Activated effector memory CD4-positive, alpha-beta T cell treated with Interleukin-2 at 50 U/mL for 16 hours (primary cell): Measurements from ENCODE around the gene KCNQ1OT1.

Source experiments
- DNase-seq: peaks from one replicate; pipeline ENCODE4 v3.0.0-alpha.2; 2020

The KCNQ1OT1 gene

DNA sequence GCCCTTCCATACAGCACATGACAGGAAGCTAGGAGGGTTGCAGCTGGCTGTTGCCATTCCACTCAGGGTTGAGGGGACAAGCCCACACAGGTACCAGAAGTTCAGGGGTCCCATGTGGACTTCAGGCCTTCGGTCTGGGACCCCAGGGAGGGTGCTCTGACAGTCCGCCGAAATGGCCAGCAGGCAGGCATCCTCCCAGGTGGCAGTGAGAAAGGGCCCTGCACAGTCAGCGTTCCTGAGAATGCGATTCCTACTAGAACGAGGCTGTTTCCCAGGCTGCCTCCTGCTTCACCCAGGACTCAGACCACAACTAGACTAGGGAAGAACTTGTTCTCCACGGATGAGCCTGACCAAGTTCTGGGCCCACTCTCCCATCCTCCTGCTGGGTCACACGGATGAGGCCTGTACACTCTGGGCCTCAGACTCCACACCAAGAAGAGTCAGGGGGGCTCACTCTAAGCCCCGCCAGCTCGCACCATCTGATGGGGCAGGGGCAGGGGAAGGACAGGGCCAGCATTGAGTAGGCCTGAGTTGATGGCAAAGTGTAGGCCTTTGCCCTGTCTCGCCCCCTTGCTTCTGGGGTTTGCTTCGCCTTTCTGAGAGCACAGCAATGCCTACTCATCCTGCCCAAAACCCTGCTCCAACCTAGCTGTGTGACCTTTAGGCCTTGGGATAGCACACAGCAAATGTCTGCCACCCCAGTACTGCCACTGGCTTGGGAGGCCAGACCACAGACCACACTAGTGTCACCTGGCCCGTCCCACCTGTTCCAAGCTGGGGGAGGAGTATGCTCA is 14.0 kb downstream of the KCNQ1OT1 start:
- no peak for DNase-seq

DNA sequence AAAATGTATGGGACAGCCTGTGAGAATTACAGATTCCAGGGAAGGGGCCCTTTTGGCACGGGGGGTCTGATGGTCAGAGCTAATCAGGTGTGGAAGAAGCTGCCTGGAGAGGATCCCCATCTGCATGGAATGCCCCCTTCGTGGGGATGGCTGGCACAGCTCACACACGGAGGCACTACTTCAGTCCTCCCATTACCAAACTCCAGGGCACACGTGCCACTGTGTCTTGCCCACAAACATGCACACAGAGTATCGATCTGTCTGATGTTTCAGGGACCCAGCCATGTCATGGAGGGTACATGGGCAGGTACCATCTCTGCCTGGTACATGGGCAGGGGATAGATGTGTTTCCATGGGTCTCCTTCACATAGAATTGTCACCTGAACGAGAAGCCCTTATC is 14.7 kb downstream of the KCNQ1OT1 start:
- no peak for DNase-seq

DNA sequence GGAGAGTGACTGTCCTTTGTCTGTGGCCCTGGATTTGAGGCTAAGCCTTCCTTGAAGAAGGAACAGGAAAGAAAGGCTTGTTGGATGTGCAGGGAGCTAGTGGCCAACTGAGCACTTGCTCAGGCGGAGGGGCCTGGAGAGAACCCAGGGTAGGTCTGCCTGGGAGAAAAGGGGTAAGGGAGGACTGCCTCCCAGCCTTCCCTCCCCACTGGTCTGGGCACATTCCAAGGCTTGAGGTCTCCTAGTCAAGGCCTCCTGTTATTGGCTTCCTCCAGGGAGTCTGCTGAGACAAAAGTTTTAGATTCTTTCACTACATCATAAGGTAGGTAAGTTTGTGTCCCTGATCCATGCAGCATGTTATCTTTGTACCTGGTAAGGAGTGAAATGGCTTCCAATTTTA is 15.2 kb downstream of the KCNQ1OT1 start:
- no peak for DNase-seq

DNA sequence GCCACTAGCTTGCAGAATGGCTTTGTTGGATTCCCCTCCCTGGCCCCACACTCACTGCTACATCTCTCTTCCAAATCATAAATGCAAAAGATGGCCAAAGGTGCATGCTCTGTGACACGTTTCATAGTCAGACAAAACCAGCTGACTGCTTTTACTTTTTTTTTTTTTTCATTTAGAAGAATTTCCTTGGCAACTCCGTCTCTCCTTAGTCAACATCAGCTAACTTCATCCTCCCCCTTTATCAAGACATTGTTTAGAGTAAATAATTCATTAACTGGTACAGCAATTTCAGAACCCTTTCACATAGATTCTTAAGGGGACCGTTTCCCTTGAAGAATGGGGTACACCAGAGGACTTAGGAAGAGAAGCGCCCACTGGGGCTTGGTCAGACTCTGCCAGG is 16.0 kb downstream of the KCNQ1OT1 start:
- no peak for DNase-seq

DNA sequence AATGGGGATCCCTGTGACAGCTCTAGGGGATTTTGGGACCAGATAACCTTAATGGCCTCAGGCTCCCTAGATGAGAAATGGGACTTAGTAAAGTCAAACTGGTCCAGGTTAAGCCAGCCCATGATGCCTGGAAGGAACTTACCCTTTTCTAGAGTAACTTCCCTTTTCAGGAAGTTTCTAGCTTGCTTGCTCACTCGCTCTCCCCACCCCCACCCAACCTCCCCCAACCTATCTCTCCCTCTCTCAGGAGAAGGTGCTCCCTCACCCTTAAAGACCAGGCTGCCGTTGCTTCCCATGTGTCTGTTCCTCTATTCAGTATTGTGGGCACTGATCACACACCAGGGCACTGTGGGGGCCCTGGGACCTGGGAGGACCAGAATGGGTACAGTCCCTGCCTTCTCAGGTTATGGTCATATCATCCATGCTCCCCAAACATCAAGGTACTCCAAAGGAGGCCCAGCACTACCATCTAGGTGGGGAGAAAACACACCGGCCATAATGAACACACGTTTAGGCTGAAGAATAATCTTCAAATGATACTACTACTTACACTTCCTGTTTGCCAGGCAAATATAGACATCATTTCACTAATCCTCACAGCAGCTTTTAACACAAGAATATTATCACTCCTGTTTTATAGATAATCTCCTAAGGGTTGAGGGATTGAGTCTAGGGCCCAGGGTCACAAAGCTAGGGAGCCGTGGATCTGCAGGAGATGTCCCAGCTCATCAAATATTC is 18.2 kb downstream of the KCNQ1OT1 start:
- DNase-seq: no peak

DNA sequence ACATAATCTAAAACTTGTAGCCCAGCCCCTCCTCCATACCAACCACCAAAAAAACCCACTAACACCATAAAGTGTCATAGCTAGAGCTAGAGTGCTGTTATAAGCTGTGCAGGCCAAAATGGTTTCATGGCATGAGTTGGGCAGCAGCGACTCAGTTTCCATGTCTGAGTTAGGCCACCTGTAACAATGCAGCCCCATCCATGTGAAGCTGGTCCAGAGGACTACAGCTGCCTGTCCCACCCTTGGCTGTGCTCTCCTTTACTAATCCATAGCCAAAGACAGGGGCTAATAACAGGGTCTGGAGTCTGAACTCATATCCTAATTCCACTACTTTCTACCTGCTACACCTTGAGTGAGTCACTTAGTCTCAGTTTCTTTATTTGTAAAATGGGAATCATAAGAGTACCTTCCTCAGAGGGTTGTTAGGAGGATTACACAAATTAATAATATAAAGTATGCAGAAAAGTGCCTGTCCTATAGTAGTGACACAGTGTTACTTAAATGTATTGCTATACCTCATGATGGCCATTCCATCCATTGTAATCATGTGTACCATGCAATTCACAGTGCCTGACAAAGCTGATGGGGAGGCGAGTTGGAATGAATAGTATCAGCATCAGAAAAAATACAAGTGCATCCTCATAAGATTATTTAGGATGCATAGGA is 20.6 kb downstream of the KCNQ1OT1 start:
- DNase-seq: no peak

DNA sequence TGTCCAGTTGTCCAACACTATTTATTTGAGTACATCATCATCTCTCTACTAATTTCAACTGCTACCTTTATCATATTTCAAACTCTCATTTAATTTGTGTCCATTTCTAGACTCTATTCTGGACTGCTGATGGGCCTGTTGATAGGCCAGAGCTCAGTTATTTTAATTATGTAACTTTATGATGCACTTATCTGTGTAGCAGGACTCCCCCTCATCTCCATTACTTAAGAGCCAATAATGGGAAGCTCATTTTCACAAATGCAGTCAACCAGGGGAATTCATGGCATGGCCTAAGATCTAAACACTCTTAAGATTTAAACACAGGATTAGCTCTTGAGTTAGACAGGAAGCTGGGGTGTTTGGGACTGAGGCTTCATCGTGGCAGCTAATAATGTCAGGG is 21.4 kb downstream of the KCNQ1OT1 start:
- DNase-seq: no peak

DNA sequence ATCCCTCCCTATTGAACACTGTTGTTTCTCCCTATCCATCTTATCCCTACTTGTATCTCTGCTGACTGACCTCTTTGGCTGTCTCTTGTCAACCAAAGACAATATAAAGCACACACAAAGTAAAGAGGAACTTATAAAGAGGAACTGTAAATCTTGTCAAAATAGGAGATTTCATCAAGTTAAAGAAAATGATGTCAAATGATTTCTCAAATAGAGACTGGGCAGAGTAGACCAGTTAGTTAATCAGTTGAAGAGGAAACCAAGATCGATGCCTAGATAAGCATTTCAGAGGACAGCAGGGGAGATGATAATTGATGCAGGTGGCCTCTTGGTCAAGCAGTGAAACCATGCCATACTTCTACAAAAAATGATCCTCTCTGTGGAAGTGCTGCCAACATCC is 22.7 kb downstream of the KCNQ1OT1 start:
- DNase-seq: no peak

DNA sequence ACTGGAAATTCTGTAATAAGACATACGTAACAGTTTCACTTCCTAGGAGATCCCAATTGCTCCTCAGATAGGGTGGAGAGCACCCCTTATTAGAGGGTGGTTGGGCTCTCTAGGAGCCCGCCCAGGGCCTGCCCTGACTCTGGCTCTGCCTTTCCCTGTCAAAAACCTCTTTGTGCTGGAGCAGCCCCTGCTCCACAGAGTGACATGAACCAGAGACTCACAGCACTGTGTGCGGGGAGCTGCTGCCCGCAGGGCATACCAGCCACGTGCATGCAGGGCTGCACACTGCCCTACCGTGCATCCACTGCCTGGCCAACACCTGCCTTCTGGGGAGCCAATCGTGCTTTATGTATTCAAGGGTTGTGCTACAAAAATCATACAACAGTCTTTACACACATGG is 24.3 kb downstream of the KCNQ1OT1 start:
- DNase-seq: no peak

DNA sequence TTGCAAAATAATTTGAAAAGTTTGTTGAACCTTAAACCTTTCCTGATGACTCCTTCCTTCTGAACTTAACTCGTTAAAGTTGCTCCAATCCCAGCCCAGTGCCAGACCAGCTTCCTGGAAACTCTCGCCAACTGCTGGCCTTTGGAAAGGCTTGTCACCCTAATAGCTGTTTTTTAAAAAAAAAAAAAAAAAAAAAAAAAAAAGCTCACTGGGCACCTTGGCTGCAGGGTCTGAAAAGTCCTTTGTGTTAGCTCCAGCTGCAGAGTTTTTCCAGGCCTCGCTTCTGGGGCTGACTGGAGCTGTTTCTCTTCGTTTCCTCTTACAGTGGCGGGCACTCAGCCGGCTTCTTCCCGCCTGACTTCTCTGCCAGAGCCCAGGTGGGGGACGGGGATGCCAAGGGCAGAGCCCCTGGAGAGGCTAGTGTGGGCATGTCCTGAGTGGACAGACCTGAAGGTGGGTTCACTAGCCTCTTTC is 25.1 kb downstream of the KCNQ1OT1 start:
- DNase-seq: no peak

DNA sequence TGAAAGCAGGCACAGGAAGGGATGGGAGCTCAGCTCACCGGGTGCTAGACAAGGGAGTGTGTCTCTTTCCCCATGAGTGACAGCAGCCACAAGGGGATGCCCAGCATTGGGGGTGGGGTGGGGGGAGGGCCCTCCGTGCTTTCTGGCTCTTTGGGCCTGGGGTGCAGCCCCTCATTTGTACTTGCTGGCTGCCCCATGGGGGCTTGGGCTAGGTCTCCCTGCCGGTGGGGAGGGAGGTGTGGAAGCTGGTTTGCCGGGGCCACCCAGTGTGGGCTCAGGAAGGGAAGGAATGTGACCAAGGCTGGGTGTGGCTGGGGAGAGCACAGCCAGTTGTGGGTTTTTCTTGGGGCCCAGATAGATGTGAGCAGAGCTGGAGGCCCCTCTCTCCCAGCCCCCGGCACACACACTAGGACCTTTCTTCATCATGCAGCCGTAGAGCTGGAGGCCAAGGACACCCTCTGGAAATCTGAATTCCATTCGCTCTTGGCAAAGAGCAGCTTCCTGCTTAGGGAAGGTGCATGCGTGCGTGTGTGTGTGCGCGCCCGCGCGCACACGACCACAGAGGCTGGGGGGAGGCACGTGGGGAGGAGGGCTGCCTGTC is 25.8 kb downstream of the KCNQ1OT1 start:
- DNase-seq: no peak

DNA sequence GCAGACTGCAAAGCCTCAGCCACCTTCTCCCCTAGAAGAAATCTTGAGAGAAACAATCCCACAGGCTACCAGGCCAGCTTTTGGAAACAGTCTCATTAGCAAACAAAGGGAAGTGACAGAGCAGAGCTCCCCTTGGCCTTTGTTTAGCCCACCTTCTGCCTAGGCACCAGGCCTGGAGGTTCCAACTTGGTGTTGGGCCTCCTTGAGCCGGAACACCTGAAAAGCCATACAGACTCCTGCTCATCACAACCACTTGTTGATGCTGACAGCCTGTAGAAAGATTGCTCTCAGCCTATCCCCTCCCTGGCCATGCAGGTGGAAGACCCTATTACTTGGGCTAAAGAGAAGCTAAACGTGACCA is 26.6 kb downstream of the KCNQ1OT1 start:
- no peak for DNase-seq

DNA sequence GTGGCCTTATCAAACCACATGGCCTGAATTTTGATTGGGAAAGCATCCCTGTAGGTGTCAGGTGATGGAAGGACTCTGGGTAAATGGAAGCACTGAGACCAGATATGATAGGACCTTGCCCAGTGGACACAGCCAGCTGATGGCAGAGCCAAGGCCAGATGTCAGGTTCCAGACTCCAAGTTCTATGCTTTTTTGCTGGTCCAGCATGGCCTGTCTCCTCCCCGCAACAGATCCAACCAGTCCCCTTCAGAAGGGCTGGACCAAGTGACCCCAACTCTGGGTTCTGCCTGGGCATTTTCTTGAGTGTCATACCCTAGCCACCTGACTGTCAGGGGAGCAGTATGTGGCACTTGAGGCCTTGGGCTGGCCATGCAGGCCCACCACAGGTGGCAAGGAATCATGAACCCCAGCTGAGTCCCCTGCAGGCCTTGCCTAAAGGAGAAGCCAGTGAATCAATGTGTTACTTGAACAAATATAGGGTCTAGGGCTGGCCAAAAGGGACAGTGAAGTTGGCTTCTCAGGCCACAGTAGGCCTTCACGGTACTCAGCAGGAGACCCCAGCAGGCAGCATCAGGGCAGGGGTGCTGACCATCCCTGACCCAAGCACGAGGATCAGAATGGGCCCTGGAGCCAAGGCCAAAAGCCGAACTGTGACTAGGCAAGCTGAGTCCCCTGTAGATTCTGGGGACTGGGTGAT is 27.1 kb downstream of the KCNQ1OT1 start:
- DNase-seq: no peak

DNA sequence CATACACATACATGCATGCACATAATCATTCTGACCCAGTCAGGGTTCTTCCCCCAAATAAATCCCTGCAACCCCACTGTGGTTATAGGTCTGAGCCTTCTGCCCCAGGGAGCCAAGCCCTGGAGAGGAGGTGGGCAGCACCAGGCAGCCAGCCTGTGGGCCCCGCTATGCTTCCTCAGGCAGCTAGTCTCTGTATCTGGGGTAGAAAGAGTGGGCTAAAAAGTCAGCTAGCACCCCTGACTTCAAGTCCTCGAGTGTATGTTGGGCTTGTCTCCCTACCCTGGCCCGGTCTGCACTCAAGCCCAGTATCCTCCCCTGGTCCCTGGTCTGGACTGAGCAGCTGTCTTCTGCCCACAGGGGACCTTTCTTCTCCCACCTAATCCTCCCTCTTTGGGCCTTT is 28.0 kb downstream of the KCNQ1OT1 start:
- DNase-seq: no peak

DNA sequence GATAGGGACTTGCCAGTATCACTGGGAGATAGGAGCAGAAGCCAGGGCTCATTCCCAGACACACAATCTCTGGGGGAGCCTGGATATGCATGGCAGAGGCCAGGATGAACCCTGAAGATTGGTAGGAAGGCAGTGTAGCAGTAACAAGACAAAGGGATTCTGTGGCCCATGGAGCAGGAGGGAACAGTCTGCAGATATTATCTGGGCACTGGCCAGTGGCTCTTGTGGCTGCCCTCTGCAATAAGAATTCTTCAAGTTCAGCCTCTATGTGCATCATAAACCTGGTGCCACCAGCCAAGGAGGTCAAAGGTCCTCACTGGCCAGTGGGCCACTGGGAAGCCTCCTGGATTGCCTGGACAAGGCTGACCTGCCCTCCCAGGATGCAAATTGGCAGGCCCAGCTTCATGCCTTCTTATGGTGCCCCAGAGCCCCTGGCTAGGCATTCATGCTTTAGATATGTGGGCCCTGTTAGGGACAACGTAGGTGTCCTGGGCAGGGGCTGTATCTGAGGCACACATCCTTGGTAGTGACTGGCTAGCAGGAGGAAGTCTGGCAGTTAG is 29.2 kb downstream of the KCNQ1OT1 start:
- DNase-seq: no peak

DNA sequence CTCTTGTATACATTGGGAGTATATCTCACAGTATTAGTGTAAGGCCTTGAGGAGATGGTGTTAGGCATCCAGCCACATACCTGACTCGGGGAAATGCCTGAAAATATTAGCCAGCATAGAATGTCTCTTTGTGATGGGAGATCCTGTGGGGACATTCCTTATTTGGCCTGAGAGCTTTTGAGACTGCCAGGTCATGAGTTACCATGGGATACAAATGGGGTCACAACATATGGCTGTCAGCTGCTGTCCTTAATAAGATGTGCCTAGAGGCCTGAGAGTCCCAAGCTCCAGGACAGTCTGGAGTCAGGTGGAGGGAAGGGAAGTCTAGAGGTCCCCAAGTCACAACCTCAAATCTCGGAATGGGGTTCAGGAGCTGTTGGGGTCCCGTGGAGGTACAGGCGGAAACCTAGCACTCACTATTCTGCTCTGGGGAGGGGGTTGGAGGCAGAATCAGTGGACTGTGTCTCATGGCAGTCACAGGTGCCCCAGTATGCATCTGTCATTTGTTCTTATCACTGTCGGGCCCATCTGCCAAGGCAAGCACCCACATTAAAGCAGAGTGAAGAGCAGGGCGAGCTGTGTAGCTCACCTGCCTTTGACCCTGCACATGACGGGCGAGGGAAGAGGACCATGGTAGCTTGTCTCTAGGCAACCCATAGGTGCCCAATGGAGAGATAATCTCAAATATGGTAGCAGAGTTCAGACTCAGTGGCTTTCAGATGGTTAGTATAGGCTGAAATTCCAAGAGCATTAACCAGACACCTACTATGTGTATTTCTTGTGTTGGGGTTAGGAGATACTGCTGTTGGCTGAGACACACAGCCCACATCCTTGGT is 29.9 kb downstream of the KCNQ1OT1 start:
- DNase-seq: no peak

DNA sequence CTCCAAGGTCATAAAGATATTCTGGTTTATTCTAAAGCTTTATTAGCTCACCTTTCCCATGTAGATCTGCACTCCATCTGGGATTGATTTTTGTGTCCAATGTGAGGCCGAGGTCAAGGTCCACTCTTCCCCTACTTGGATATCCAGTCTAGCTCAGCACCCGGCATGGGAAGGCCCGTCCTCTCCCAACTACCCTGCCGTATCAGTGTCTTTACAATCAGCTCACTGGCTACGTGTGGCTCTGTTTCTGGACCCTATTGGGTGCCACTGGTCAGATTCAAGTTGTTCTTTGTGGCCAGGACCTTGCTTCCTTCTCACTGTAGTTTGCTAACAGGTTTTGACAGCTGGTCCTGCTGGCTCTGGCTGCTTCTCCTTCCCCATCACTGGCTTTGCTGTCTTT is 30.9 kb downstream of the KCNQ1OT1 start:
- DNase-seq: no peak

DNA sequence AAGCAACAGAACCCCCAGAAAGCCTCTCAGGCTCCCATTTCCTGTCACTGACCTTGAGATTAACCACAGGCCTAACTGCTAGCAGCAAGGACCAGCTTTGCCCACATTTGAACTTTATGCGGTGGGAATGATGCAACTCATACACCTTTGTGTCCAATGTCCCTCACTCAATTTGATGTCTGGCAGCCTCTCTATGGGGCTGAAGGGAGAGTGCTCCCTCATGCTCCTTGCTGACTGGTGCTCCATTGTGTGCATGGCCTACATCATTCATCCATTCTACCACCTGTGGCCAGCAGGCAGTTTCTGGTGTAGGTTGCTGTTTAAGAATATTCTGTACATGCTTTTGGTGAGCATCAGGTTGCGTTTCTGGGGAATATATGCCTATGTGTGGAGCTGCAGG is 31.9 kb downstream of the KCNQ1OT1 start:
- no peak for DNase-seq

DNA sequence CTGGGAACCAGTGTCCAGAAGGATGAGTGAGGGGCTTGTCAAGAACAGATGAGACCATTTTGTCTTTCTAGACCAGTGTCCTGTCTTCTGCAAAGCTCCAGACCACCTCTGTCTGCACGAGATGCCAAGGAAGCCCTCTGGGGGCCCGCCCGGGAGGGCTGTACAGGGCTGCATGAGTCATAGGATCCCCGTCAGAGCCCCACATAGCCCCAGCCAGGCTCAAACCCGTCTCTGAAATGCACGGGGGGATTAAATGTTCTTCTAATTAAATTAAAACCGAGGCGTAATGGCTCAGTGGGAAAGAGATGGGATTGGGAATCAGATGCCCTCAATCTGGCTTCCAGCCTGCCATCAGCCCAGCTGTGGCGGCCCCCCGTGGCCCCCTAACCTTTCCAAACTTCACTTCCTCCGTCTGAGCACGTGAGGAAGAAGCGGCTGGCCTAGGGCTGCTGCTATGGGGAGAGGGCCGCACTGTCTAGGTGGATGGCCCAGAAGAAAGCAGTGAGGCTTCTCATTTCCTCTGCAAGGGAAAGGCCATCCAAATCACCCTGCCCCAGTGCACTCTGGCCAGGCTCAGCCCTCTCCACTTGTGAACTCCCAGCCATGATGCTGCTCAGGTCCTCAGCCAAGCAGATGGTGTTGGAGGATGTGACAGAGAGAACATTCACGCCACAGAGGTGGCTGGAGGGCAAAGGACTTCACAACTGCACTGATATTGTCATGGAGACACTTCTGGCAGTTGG is 32.8 kb downstream of the KCNQ1OT1 start:
- DNase-seq: no peak

DNA sequence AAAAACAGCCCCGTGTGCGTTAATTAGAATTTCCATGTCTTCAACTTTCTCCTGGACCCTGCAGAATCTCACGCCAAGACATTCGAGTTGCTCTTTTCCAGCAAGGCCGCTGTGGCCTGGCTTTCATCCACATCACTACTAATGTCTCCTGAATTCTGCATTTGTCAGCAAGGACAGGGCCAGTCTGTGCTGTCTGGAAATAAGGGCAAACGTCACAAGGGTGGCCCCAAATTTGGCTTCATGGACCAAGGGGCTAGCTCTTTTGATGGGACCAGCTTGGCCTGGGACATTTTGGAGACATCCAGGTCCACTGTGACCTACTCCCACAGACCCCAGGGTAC is 33.4 kb downstream of the KCNQ1OT1 start:
- DNase-seq: no peak
